ENCODE measurements around the gene WDR72. TPM values are rescaled to one million over a fixed set of nuclear protein-coding genes. Genes with fewer than 3 reads are reported as not detected.

Gene WDR72
- total and polyA plus RNA-seq, 2 experiments from 2014 or later = 0.99 to 1.9 TPM

DNA sequence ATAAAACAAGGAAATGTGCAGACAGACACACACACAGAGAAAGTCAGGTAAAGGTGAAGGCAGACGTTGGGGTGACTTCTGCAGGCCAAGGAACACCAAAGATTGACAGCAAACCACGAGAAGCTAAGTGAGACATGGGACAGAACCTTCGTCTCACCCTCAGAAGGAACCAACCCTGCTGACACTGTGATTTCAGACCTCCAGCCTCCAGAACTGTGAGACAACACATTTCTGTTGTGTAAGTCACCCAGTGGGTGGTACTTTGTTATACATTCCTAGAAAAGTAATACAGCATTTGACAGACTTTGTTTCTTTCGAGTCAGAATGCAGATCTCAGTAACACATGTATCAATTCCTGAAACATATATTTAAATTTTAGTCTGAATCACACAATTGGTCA is 7.1 kb downstream of the WDR72 start (continued):
- TF ChIP-seq, protein P1, sequence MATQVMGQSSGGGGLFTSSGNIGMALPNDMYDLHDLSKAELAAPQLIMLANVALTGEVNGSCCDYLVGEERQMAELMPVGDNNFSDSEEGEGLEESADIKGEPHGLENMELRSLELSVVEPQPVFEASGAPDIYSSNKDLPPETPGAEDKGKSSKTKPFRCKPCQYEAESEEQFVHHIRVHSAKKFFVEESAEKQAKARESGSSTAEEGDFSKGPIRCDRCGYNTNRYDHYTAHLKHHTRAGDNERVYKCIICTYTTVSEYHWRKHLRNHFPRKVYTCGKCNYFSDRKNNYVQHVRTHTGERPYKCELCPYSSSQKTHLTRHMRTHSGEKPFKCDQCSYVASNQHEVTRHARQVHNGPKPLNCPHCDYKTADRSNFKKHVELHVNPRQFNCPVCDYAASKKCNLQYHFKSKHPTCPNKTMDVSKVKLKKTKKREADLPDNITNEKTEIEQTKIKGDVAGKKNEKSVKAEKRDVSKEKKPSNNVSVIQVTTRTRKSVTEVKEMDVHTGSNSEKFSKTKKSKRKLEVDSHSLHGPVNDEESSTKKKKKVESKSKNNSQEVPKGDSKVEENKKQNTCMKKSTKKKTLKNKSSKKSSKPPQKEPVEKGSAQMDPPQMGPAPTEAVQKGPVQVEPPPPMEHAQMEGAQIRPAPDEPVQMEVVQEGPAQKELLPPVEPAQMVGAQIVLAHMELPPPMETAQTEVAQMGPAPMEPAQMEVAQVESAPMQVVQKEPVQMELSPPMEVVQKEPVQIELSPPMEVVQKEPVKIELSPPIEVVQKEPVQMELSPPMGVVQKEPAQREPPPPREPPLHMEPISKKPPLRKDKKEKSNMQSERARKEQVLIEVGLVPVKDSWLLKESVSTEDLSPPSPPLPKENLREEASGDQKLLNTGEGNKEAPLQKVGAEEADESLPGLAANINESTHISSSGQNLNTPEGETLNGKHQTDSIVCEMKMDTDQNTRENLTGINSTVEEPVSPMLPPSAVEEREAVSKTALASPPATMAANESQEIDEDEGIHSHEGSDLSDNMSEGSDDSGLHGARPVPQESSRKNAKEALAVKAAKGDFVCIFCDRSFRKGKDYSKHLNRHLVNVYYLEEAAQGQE (IDR thresholded peaks at IDR 0.05; ENCODE audit: unreplicated experiment) = no peak
- no peak for TF ChIP-seq POLR2AphosphoS5 (IDR thresholded peaks at IDR 0.05; ENCODE audit: low read depth)
- TF ChIP-seq, protein P2, sequence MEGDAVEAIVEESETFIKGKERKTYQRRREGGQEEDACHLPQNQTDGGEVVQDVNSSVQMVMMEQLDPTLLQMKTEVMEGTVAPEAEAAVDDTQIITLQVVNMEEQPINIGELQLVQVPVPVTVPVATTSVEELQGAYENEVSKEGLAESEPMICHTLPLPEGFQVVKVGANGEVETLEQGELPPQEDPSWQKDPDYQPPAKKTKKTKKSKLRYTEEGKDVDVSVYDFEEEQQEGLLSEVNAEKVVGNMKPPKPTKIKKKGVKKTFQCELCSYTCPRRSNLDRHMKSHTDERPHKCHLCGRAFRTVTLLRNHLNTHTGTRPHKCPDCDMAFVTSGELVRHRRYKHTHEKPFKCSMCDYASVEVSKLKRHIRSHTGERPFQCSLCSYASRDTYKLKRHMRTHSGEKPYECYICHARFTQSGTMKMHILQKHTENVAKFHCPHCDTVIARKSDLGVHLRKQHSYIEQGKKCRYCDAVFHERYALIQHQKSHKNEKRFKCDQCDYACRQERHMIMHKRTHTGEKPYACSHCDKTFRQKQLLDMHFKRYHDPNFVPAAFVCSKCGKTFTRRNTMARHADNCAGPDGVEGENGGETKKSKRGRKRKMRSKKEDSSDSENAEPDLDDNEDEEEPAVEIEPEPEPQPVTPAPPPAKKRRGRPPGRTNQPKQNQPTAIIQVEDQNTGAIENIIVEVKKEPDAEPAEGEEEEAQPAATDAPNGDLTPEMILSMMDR (conservative IDR thresholded peaks at IDR 0.05; ENCODE audit: low read depth in 2 of 2) = no peak
- TF ChIP-seq ZNF331 (CRISPR knock-in tag; IDR thresholded peaks at IDR 0.05; ENCODE audit: low read depth) = no peak
- TF ChIP-seq EZH2 (IDR thresholded peaks at IDR 0.05; ENCODE audit: low read depth, unreplicated experiment) = no peak
- no peak for TF ChIP-seq JUNB (IDR thresholded peaks at IDR 0.05; ENCODE audit: unreplicated experiment)
- TF ChIP-seq, protein P3, sequence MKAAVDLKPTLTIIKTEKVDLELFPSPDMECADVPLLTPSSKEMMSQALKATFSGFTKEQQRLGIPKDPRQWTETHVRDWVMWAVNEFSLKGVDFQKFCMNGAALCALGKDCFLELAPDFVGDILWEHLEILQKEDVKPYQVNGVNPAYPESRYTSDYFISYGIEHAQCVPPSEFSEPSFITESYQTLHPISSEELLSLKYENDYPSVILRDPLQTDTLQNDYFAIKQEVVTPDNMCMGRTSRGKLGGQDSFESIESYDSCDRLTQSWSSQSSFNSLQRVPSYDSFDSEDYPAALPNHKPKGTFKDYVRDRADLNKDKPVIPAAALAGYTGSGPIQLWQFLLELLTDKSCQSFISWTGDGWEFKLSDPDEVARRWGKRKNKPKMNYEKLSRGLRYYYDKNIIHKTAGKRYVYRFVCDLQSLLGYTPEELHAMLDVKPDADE (IDR thresholded peaks at IDR 0.05) = no peak

DNA sequence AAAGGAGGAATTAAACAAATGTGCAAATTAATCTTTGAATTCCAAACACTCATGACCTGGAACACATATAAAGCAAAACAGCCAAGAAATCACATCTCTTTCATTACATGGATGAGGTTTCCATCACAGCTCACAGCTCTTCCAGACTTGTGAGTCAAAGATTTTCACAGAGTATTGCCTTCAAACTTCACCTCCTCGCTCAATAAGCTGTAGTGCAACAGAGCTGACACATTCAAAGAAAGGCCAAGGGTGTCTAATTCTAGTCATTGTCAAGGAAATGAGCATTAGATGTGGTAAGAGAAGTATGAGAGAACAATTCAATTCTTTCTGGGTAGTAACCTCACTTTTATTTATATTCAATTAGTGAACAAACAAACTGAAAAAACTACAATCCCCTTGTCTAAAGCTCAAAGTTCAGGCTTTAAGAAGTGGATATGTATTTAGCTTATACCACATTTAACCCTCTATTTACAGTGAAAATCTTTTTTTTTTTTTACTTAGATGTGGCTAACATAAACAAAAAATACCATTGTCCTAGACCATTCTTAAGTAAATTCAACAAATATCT is 11.9 kb downstream of the WDR72 start:
- H3K4me1 Mint-ChIP-seq = peaks cover 7% of the 10 kb centered on the region
- no peak for TF ChIP-seq EZH2 (IDR thresholded peaks at IDR 0.05; ENCODE audit: low read depth, unreplicated experiment)
- TF ChIP-seq, protein P1 (IDR thresholded peaks at IDR 0.05; ENCODE audit: unreplicated experiment) = no peak
- TF ChIP-seq CREB1 (CRISPR knock-in tag; IDR thresholded peaks at IDR 0.05; ENCODE audit: low read depth) = no peak
- no peak for TF ChIP-seq NANOG (IDR thresholded peaks at IDR 0.05; ENCODE audit: borderline replicate concordance)
- TF ChIP-seq EZH2phosphoT487 (IDR thresholded peaks at IDR 0.05; ENCODE audit: unreplicated experiment) = no peak
- TF ChIP-seq, protein P2 (conservative IDR thresholded peaks at IDR 0.05; ENCODE audit: low read depth in 2 of 2) = no peak
- no peak for TF ChIP-seq ZNF331 (CRISPR knock-in tag; IDR thresholded peaks at IDR 0.05; ENCODE audit: low read depth)
- no peak for TF ChIP-seq JUNB (IDR thresholded peaks at IDR 0.05; ENCODE audit: unreplicated experiment)
- no peak for TF ChIP-seq STAT1 (IDR thresholded peaks at IDR 0.05; ENCODE audit: unreplicated experiment)
- no peak for TF ChIP-seq ZNF114 (CRISPR knock-in tag; IDR thresholded peaks at IDR 0.05)

More for the DNA sequence above, 11.9 kb downstream of the WDR72 start:
- Mint-ChIP-seq H3K9me3 (no peaks in the 10 kb centered on the region), H3K27ac (no peak overlapping the region), H3K4me3 (no peak overlapping the region), H3K27me3 (ENCODE audit: insufficient read depth, low read depth, poor library complexity) (no peaks in the 10 kb centered on the region), H3K36me3 (ENCODE audit: low read depth) (no peaks in the 10 kb centered on the region)
- Histone ChIP-seq H3K27me3 (ENCODE audit: insufficient read depth) (no peaks in the 10 kb centered on the region), H3K9me2 (ENCODE audit: insufficient read depth) (no peaks in the 10 kb centered on the region), H3K79me2 (replicated peaks; ENCODE audit: insufficient read depth) (no peaks in the 10 kb centered on the region), H3K4me2 (no peak overlapping the region), H2AFZ (no peak overlapping the region), H3K27ac (ENCODE audit: low read depth) (no peak overlapping the region), H3K4me3 (no peak overlapping the region), H3K4me1 (ENCODE audit: insufficient read depth) (no peaks in the 10 kb centered on the region), H3F3A (replicated peaks; ENCODE audit: low read depth) (no peaks in the 10 kb centered on the region), H3K36me3 (ENCODE audit: insufficient read depth) (no peaks in the 10 kb centered on the region), H4K20me1 (replicated peaks; ENCODE audit: insufficient read depth) (no peaks in the 10 kb centered on the region)
- DNase-seq (ENCODE audit: low spot score) (no peak), ATAC-seq (no peak)

Measured in GM23338 (cell line).